ENCODE measurements around the gene EPHX1. TPM values are rescaled to one million over a fixed set of nuclear protein-coding genes. Genes with fewer than 3 reads are reported as not detected.
"Not testable (repeated sequence)": the region's sequence is repeated elsewhere in the genome, so short reads cannot be mapped to it uniquely, and the experiment has no call there.

The EPHX1 gene
- total RNA-seq, 4 donors from 2014 or later: 30.3 to 72.8 (median 53.7) TPM

- H3K4me3 ChIP-seq: peak overlapping the region; percentile 77
- peak overlapping the region; percentile 0 for H3K27ac ChIP-seq
- TF ChIP-seq EP300 (IDR thresholded peaks at IDR 0.05) (no peak), CTCF (IDR thresholded peaks at IDR 0.05) (peak in 1 of 2 donors; percentile 11), POLR2AphosphoS5 (IDR thresholded peaks at IDR 0.05) (no peak)
- DNase-seq (ENCODE audit: low spot score in 2 of 2): no peak
- no peaks in the 10 kb centered on the region for H3K9me3 ChIP-seq
- no peaks in the 10 kb centered on the region for H3K27me3 ChIP-seq
- WGBS: 67% methylated on average over 10 of the region's 10 CpGs
- H3K4me1 ChIP-seq: peaks cover 68% of the 10 kb centered on the region
- no peaks in the 10 kb centered on the region for H3K36me3 ChIP-seq
Measured at GRCh38 chr1:225811622-225812487, 1.9 kb downstream of the EPHX1 start.

- H3K4me3 ChIP-seq: peak overlapping the region; percentile 10
- peak overlapping the region; percentile 81 for H3K27ac ChIP-seq
- no peaks in the 10 kb centered on the region for H3K9me3 ChIP-seq
- H3K4me1 ChIP-seq: peaks cover 76% of the 10 kb centered on the region
- no peak for DNase-seq (ENCODE audit: low spot score in 2 of 2)
- H3K27me3 ChIP-seq: no peaks in the 10 kb centered on the region
- TF ChIP-seq POLR2AphosphoS5 (IDR thresholded peaks at IDR 0.05) (no peak), CTCF (IDR thresholded peaks at IDR 0.05) (no peak), POLR2A (IDR thresholded peaks at IDR 0.05) (no peak), EP300 (IDR thresholded peaks at IDR 0.05) (no peak)
- H3K36me3 ChIP-seq: no peaks in the 10 kb centered on the region
- 66% methylated on average over 7 of the region's 8 CpGs for WGBS
Measured at GRCh38 chr1:225812488-225813213, 2.7 kb downstream of the EPHX1 start.

GRCh38 chr1:225813214-225813964 is 3.5 kb downstream of the EPHX1 start:
- Histone ChIP-seq H3K27ac (peak overlapping the region; percentile 81), H3K36me3 (no peaks in the 10 kb centered on the region), H3K4me3 (peak overlapping the region; percentile 10), H3K27me3 (no peaks in the 10 kb centered on the region), H3K9me3 (no peaks in the 10 kb centered on the region), H3K4me1 (peaks cover 84% of the 10 kb centered on the region)
- peak in 1 of 2 donors; percentile 87 for DNase-seq (ENCODE audit: low spot score in 2 of 2)
- TF ChIP-seq POLR2AphosphoS5 (IDR thresholded peaks at IDR 0.05) (peak in 1 of 3 donors; percentile 70), EP300 (IDR thresholded peaks at IDR 0.05) (no peak), POLR2A (IDR thresholded peaks at IDR 0.05) (no peak), CTCF (IDR thresholded peaks at IDR 0.05) (no peak)
- WGBS: 37% methylated on average over 8 of the region's 10 CpGs

- Histone ChIP-seq H3K9me3 (no peaks in the 10 kb centered on the region), H3K4me3 (no peak overlapping the region), H3K27me3 (no peaks in the 10 kb centered on the region), H3K36me3 (no peaks in the 10 kb centered on the region), H3K4me1 (peaks cover 85% of the 10 kb centered on the region), H3K27ac (peak overlapping the region; percentile 81)
- 55% methylated on average over 6 of the region's 7 CpGs for WGBS
- TF ChIP-seq EP300 (IDR thresholded peaks at IDR 0.05): no peak
- no peak for TF ChIP-seq CTCF (IDR thresholded peaks at IDR 0.05)
- no peak for TF ChIP-seq POLR2A (IDR thresholded peaks at IDR 0.05)
- no peak for TF ChIP-seq POLR2AphosphoS5 (IDR thresholded peaks at IDR 0.05)
- DNase-seq (ENCODE audit: low spot score in 2 of 2): no peak
Measured at GRCh38 chr1:225814381-225814780, 4.5 kb downstream of the EPHX1 start.

GRCh38 chr1:225815090-225815489 is 5.2 kb downstream of the EPHX1 start:
- 86% methylated on average over 7 of the region's 7 CpGs for WGBS
- H3K27ac ChIP-seq; H3K36me3 ChIP-seq; H3K4me3 ChIP-seq; H3K27me3 ChIP-seq; DNase-seq (ENCODE audit: low spot score in 2 of 2); H3K9me3 ChIP-seq: not testable (repeated sequence)
- H3K4me1 ChIP-seq: peaks cover 81% of the 10 kb centered on the region

Data from suprapubic skin (tissue), 4 donors.